OCI-LY1 (cell line): ENCODE results near the gene PDE1A.

Experiments
- EZH2 ChIP-seq: fragments of 200-600 bp; sonication (generic), shearing (Covaris generic); IDR thresholded peaks from 2 replicates; pipeline ENCODE4 v1.8.0; 2017; ENCODE audit warnings: borderline replicate concordance, mixed run types, mild to moderate bottlenecking, antibody characterized with exemption, low read length, moderate library complexity, mixed read lengths
- TF ChIP-seq, protein P1 (sequence below): fragments of 200-600 bp; sonication (generic), shearing (Covaris generic); IDR thresholded peaks from 2 replicates; pipeline ENCODE4 v1.5.1; 2017; ENCODE audit warnings: mild to moderate bottlenecking, antibody characterized with exemption, low read length, moderate library complexity, mixed read lengths

DNA sequence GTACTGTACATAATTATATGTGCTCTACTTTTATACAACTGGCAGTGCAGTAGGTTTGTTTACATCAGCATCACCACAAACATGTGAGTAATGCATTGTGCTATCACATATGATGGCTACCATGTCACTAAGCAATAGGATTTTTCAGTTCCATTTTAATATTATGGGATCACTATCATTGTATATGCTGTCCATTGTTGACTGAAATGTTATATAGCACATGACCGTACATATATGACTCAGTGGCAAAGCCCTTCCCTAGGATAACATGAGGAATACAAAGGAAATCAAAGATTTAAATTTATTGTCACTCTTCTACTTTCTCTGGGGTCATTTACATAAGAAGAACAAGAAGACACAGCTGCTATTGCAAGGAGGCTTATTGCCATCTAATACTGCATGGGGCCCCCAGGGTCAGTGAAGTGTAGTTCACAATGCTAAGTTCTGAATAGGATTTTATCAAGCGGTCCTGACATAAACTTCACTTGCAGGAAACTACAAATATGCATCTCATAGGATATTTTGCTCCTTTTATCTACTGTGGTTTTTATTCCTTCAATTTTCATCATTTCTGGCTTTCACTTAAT is 21.8 kb downstream of the PDE1A start:
- TF ChIP-seq, protein P1, sequence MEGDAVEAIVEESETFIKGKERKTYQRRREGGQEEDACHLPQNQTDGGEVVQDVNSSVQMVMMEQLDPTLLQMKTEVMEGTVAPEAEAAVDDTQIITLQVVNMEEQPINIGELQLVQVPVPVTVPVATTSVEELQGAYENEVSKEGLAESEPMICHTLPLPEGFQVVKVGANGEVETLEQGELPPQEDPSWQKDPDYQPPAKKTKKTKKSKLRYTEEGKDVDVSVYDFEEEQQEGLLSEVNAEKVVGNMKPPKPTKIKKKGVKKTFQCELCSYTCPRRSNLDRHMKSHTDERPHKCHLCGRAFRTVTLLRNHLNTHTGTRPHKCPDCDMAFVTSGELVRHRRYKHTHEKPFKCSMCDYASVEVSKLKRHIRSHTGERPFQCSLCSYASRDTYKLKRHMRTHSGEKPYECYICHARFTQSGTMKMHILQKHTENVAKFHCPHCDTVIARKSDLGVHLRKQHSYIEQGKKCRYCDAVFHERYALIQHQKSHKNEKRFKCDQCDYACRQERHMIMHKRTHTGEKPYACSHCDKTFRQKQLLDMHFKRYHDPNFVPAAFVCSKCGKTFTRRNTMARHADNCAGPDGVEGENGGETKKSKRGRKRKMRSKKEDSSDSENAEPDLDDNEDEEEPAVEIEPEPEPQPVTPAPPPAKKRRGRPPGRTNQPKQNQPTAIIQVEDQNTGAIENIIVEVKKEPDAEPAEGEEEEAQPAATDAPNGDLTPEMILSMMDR: no peak
- TF ChIP-seq EZH2: no peak
